ENCODE measurements around the gene PC. TPM values are rescaled to one million over a fixed set of nuclear protein-coding genes. Genes with fewer than 3 reads are reported as not detected.
"Not testable (repeated sequence)": the region's sequence is repeated elsewhere in the genome, so short reads cannot be mapped to it uniquely, and the experiment has no call there.

PC gene
- total RNA-seq, 1 experiment from 2014 or later = 24.5 TPM

DNA sequence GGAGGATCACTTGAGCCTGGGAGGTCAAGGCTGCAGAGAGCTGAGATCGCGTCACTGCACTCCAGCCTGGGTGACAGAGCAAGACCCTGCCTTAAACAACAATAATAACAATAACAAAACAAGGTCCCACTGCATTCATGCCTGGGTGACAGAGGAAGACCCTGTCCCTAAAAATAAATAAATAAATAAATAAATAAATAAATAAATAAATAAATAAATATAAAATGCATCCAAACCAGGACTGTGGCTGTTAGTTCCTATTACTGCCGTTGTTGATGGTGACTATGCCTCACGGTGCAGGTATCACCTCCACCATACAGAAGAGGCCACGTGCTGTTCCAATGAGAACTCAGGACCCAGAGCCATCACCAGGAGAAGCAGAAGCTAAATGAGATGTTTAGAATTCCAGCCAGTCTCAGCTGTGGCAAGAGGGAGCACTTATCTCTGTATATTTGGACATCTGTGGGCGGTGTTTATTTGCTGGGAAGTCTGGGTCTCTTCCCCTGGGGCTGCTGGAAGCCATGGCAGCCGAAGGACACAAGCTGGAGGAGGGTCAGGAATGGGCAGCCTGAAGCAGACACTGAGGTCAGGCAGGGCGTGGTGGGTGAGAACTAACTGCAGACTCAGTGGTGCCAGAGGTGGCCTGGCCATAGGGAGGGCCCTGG is 38.6 kb upstream of the PC start:
- H3K4me1 ChIP-seq (ENCODE audit: insufficient read depth, low read length) = no peaks in the 10 kb centered on the region
- no peak for DNase-seq
- H3K9me3 ChIP-seq (ENCODE audit: low read length) = no peaks in the 10 kb centered on the region
- TF ChIP-seq, protein P1, sequence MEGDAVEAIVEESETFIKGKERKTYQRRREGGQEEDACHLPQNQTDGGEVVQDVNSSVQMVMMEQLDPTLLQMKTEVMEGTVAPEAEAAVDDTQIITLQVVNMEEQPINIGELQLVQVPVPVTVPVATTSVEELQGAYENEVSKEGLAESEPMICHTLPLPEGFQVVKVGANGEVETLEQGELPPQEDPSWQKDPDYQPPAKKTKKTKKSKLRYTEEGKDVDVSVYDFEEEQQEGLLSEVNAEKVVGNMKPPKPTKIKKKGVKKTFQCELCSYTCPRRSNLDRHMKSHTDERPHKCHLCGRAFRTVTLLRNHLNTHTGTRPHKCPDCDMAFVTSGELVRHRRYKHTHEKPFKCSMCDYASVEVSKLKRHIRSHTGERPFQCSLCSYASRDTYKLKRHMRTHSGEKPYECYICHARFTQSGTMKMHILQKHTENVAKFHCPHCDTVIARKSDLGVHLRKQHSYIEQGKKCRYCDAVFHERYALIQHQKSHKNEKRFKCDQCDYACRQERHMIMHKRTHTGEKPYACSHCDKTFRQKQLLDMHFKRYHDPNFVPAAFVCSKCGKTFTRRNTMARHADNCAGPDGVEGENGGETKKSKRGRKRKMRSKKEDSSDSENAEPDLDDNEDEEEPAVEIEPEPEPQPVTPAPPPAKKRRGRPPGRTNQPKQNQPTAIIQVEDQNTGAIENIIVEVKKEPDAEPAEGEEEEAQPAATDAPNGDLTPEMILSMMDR (conservative IDR thresholded peaks at IDR 0.05; ENCODE audit: low read depth, low read length) = no peak
- TF ChIP-seq EZH2phosphoT487 (IDR thresholded peaks at IDR 0.05; ENCODE audit: borderline replicate concordance, low read length) (no peak), EZH2 (IDR thresholded peaks at IDR 0.05; ENCODE audit: low read length, unreplicated experiment) (no peak)
- H3K4me2 ChIP-seq (ENCODE audit: low read length) = no peak overlapping the region
- H3K4me3 ChIP-seq (ENCODE audit: low read length) = no peak overlapping the region
- ATAC-seq = no peak; the same call in 1 of the 2 replicates
- no peaks in the 10 kb centered on the region for H3K36me3 ChIP-seq (ENCODE audit: low read depth, low read length)
- no peaks in the 10 kb centered on the region for H3F3A ChIP-seq (ENCODE audit: low read length, unreplicated experiment)
- no peak overlapping the region for H2AFZ ChIP-seq (ENCODE audit: low read length)
- no peaks in the 10 kb centered on the region for H3K9me2 ChIP-seq (replicated peaks; ENCODE audit: low read length)
- H3K9ac ChIP-seq (ENCODE audit: low read length) = no peak overlapping the region
- no peak overlapping the region for H3K27ac ChIP-seq (ENCODE audit: low read length)
- no peaks in the 10 kb centered on the region for H3K79me2 ChIP-seq (ENCODE audit: low read length)
- no peaks in the 10 kb centered on the region for H3K27me3 ChIP-seq (ENCODE audit: low read length)
- POLR2A ChIA-PET (ENCODE audit: unreplicated experiment) = no interaction called here
- H4K20me1 ChIP-seq (ENCODE audit: low read length) = no peaks in the 10 kb centered on the region
- CTCF ChIA-PET = no interaction called here
- BruUV-seq (replicated peaks) = no TSS peak
- intact Hi-C loops (cut with micrococcal nuclease) = no loop called here

- intact Hi-C loops (cut with micrococcal nuclease) = no loop called here
- Histone ChIP-seq H2AFZ (ENCODE audit: low read length) (no peak overlapping the region), H3F3A (ENCODE audit: low read length, unreplicated experiment) (no peaks in the 10 kb centered on the region), H3K4me1 (ENCODE audit: insufficient read depth, low read length) (no peaks in the 10 kb centered on the region), H3K9me3 (ENCODE audit: low read length) (no peaks in the 10 kb centered on the region), H3K27ac (ENCODE audit: low read length) (no peak overlapping the region), H3K27me3 (ENCODE audit: low read length) (no peaks in the 10 kb centered on the region), H3K36me3 (ENCODE audit: low read depth, low read length) (no peaks in the 10 kb centered on the region), H3K79me2 (ENCODE audit: low read length) (no peaks in the 10 kb centered on the region), H3K4me3 (ENCODE audit: low read length) (no peak overlapping the region), H4K20me1 (ENCODE audit: low read length) (no peaks in the 10 kb centered on the region), H3K9me2 (replicated peaks; ENCODE audit: low read length) (no peaks in the 10 kb centered on the region), H3K9ac (ENCODE audit: low read length) (no peak overlapping the region), H3K4me2 (ENCODE audit: low read length) (no peak overlapping the region)
- ChIA-PET POLR2A (ENCODE audit: unreplicated experiment) (no interaction called here), CTCF (no interaction called here)
- DNase-seq (no peak), ATAC-seq (no peak)
- TF ChIP-seq EZH2phosphoT487 (IDR thresholded peaks at IDR 0.05; ENCODE audit: borderline replicate concordance, low read length) = no peak
- TF ChIP-seq EZH2 (IDR thresholded peaks at IDR 0.05; ENCODE audit: low read length, unreplicated experiment) = no peak
- TF ChIP-seq, protein P1 (conservative IDR thresholded peaks at IDR 0.05; ENCODE audit: low read depth, low read length) = no peak
- no TSS peak for BruUV-seq (replicated peaks)
These were observed 33.9 kb upstream of the PC start for GRCh38 chr11:66992041-66992440.

GRCh38 chr11:66989360-66989759 is 31.2 kb upstream of the PC start:
- not testable (repeated sequence) for DNase-seq; BruUV-seq (replicated peaks)

DNA sequence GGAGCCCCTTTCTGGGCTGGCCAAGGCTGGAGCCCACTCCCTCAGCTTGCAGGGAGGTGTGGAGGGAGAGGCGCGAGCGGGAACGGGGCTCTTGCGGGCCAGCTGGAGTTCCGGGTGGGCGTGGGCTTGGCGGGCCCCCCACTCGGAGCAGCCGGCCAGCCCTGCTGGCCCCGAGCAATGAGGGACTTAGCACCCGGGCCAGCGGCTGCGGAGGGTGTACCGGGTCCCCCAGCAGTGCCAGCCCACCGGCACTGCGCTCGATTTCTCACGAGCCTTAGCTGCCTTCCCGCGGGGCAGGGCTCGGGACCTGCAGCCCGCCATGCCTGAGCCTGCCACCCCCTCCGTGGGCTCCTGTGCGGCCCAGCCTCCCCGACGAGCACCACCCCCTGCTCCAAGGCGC is 30.6 kb upstream of the PC start:
- H3K36me3 ChIP-seq (ENCODE audit: low read depth, low read length); H3K27ac ChIP-seq (ENCODE audit: low read length); DNase-seq; ATAC-seq; H3K79me2 ChIP-seq (ENCODE audit: low read length); H3K9ac ChIP-seq (ENCODE audit: low read length); CTCF ChIA-PET; H4K20me1 ChIP-seq (ENCODE audit: low read length); H3K27me3 ChIP-seq (ENCODE audit: low read length); H3K4me3 ChIP-seq (ENCODE audit: low read length); H2AFZ ChIP-seq (ENCODE audit: low read length); H3K4me2 ChIP-seq (ENCODE audit: low read length); BruUV-seq (replicated peaks); H3K9me2 ChIP-seq (replicated peaks; ENCODE audit: low read length); intact Hi-C loops (cut with micrococcal nuclease); H3F3A ChIP-seq (ENCODE audit: low read length, unreplicated experiment); H3K9me3 ChIP-seq (ENCODE audit: low read length); POLR2A ChIA-PET (ENCODE audit: unreplicated experiment): not testable (repeated sequence)
- peaks cover 10% of the 10 kb centered on the region for H3K4me1 ChIP-seq (ENCODE audit: insufficient read depth, low read length)

More at GRCh38 chr11:66989360-66989759, 31.2 kb upstream of the PC start:
- H3F3A ChIP-seq (ENCODE audit: low read length, unreplicated experiment); intact Hi-C loops (cut with micrococcal nuclease); H2AFZ ChIP-seq (ENCODE audit: low read length); ATAC-seq; H3K9ac ChIP-seq (ENCODE audit: low read length); H3K9me2 ChIP-seq (replicated peaks; ENCODE audit: low read length); H3K36me3 ChIP-seq (ENCODE audit: low read depth, low read length); H3K9me3 ChIP-seq (ENCODE audit: low read length); H3K4me1 ChIP-seq (ENCODE audit: insufficient read depth, low read length); H3K27me3 ChIP-seq (ENCODE audit: low read length); H3K4me2 ChIP-seq (ENCODE audit: low read length); CTCF ChIA-PET; H3K79me2 ChIP-seq (ENCODE audit: low read length); H3K27ac ChIP-seq (ENCODE audit: low read length); H4K20me1 ChIP-seq (ENCODE audit: low read length); H3K4me3 ChIP-seq (ENCODE audit: low read length); POLR2A ChIA-PET (ENCODE audit: unreplicated experiment): not testable (repeated sequence)

Data from PC-3 (cell line).